GM18520 (cell line): ENCODE data around the gene GAPVD1.

Experiments
- ATAC-seq: cut with Tn5 transposase; IDR thresholded peaks from one replicate; pipeline ENCODE4 v1.9.1; 2021; ENCODE audit not compliant: unreplicated experiment

GAPVD1 gene

GRCh38 chr9:125404733-125405132 is 143.1 kb downstream of the GAPVD1 start:
- no peak for ATAC-seq

GRCh38 chr9:125405938-125406809 is 144.5 kb downstream of the GAPVD1 start:
- no peak for ATAC-seq

- ATAC-seq: no peak
Measured at GRCh38 chr9:125406810-125407087, 145.1 kb downstream of the GAPVD1 start.

DNA sequence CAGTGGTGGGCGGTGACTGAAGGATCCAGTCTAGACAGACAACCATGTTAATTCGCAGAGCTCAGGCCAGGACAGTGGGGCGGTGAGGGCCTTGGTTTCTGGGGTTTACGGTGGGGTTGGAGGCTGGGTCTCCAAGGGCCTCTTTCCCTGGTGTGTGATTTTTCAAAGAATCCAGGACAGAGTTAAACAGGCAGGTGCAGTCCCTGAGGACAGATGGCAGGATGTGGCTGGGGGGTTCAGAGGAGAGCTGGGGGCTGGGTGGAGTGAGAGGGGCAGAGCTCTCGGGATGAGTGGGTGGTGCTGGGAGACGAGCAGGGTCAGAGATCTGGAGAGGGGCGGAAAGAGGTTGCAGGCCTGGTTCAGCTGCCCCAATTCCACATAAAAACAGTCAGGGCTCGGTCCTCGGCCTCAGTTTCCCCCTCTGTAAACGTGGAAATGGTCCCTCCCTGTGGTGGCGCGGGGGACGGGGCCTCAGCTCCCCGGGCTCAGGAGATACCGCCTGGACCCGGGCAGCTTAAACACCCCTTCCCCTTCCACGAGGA is 145.9 kb downstream of the GAPVD1 start:
- no peak for ATAC-seq

DNA sequence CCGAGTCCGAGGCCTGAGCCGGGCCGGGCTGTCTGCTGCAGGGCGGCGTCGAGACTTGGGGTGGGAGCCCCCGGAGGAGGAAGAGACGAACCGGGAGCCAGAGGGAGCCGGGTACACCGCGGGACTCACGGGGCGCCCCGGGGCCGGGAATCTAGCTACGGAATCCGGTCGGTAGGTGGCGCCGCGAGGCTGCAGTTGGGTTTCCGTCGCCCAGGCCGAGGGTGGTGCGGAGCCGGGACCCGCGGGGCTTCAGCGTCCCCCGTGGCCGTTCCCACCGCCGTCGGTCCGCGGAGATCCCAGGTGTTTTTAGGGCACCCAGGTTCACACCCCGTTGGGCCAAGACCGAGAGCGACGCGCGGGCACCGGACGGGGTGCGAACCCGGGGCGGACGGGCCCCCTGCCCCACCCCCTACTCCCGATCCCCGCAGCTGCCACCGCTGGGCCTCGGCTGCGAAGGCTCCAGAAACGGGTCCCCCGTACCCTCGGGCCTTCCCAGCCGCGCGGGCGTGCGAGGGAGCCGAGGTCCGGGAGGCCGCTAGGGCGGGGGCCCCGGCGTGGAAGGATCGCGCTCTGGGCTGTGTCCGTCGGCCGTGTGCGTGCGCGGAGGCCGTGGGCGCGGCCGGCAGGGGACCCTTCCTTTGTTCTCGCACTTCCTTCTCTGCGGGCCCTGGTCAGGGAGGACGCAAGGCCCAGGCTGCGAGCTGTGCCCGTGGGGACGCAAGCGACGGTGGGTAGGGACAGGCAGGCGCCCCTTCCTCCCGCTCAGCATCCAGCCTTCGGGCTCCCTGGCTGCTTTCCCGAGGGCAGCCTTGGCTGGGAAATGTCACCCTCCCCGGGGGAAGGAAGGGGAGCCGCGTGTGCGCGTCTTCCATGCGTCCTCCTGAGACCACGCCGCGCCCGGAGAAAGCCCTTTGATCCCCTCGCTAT is 146.6 kb downstream of the GAPVD1 start:
- no peak for ATAC-seq

GRCh38 chr9:125409217-125409636 is 147.6 kb downstream of the GAPVD1 start:
- ATAC-seq: no peak

GRCh38 chr9:125409637-125410521 is 148.3 kb downstream of the GAPVD1 start:
- ATAC-seq: no peak

GRCh38 chr9:125410522-125410894 is 148.9 kb downstream of the GAPVD1 start:
- no peak for ATAC-seq

GRCh38 chr9:125411171-125411756 is 149.6 kb downstream of the GAPVD1 start:
- ATAC-seq: no peak

GRCh38 chr9:125412166-125412565 is 150.5 kb downstream of the GAPVD1 start:
- no peak for ATAC-seq

DNA sequence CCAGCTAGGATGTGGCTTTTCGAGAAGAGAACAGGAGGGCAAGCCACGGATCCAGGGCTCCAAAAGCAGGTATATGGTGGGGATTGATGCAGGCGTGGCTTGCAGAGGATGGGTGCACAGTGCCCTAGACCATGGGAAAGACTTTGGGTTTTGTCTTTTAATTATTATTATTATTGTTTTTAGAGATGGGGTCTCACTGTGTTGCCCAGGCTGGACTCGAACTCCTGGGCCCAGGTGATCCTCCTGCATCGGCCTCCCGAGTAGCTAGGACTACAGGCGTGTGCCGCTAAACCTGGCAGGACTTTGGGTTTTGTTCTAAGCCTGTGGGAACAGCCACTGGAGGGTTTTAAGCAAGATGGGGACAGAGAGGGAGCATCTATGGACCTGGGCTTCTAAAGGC is 152.0 kb downstream of the GAPVD1 start:
- no peak for ATAC-seq

DNA sequence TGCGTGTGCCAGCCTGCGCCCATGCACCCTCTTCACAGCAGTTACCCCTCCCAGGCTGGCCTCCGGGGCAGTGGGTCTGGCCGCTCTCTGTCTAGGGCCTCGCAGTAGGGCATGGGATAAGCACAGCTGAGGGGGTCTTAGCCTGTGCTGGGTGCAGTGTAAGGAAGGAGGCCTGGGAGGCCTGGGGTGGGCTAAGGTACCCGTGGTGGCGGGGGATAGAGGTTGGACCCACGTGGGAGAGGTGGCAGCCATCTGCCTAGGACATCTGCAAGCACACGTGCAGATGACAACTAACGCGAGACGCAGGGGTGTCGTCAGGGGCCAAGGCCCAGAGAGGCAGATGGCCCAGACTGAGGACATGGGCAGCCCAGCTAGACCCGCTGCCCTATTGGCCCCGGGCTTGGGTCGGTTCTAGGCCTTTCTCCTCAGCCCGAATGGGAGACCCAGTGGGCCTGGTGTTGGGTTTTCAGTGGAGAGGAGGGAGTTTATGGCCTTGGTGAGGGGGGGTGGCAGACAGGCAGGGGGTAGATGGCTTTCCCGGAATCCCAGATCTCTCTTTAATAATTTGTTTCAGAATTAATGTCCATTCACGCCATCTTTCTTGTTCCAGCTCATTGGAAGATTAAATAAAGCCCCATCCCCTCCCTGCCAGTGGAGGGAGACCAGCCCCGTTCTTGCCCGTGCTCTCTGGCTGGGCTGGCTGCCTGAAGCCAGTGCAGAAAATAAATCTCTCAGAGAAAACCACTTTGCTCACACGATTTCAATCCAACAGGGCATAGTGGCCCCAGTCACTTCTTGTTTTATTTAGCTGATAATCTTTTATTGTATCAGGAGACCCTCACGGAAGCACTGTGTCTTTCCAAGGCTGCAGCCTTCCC is 154.2 kb downstream of the GAPVD1 start:
- no peak for ATAC-seq

GRCh38 chr9:125416517-125416916 is 154.9 kb downstream of the GAPVD1 start:
- ATAC-seq: no peak
